GM10266 (cell line): ENCODE measurements around the gene IGFBP5.

Experiments used
- DNase-seq: peaks from one replicate; pipeline ENCODE4 v3.0.0; 2012; ENCODE audit errors: extremely low spot score
- TF ChIP-seq, protein P1 (sequence below): IDR thresholded peaks from 2 replicates; pipeline ENCODE4 v1.5.1; 2012; ENCODE audit warnings: mild to moderate bottlenecking, low read depth; ENCODE audit not compliant: control insufficient read depth, insufficient read depth; ENCODE audit errors: missing control alignments

Gene IGFBP5

DNA sequence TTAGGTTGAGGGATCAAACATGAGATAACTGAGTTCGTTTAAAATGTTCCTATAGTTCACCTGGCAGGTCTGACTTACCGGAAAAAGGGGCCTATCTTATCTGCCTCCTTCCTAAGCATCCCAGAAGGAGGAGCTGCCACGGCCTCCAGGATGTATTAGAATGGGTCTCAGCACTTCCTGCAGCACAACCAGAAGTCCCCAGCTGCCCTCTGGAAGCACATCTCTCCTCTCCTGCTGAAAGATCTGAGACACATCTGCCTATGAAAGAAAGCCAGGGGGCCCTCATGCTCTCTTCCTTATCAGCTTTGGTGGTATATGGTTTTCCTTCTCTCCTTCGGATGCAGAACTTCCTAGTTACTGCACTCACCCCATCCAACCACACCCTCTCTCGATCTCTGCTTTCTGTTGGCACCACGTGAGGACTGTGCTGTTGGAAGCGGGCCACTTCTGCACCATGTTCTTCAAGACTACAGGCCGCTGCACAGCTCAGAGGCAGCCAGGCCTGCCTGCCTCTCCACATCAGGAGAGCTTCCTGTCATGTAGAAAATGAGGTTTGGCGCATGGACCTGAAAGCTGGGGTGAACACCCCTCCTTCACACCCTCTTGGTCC lies 6.5 kb downstream of the IGFBP5 start:
- DNase-seq, result no peak
- TF ChIP-seq, protein P1, sequence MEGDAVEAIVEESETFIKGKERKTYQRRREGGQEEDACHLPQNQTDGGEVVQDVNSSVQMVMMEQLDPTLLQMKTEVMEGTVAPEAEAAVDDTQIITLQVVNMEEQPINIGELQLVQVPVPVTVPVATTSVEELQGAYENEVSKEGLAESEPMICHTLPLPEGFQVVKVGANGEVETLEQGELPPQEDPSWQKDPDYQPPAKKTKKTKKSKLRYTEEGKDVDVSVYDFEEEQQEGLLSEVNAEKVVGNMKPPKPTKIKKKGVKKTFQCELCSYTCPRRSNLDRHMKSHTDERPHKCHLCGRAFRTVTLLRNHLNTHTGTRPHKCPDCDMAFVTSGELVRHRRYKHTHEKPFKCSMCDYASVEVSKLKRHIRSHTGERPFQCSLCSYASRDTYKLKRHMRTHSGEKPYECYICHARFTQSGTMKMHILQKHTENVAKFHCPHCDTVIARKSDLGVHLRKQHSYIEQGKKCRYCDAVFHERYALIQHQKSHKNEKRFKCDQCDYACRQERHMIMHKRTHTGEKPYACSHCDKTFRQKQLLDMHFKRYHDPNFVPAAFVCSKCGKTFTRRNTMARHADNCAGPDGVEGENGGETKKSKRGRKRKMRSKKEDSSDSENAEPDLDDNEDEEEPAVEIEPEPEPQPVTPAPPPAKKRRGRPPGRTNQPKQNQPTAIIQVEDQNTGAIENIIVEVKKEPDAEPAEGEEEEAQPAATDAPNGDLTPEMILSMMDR, result no peak

DNA sequence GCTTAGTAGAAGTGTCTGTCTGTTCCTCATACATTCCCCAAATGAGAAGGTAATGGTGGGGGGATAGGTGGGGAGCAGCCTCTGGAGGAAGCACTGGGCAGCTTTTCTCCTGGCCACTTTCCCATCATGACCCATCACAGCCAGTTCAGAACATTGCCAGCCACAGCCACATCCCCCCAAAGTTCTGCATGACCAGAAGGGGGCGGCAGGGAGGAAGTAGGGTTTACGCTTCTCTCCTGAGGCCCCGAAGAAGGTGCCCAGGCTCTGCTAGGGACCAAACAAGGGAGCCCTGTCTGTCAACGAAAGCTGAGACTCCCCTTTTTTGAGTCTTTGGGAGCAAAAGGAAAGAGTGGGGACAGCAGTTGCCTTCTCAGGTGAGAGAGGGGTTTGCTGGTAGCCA lies 7.7 kb downstream of the IGFBP5 start:
- peak; percentile 48 for DNase-seq

DNA sequence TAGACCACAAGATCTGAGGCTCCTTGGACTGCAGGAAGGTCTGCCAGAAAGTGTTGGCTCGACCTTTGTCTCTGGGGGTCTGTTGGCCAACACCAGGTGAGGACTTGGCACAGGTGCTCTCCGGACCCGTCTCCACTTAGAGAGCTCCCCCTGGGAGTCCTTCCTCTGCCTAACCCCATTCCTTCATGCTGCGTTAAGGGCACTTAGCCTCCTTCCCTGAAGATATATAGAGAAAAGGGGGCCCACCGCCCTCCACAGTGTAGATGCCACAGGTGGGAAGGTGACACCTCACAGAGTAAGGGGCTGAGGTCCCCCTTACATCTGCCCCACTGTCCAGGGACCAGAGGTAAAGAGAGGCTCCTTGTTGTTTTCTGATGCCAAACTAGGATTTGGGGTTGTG lies 8.2 kb downstream of the IGFBP5 start:
- DNase-seq, result no peak
- TF ChIP-seq, protein P1, result no peak

More for the DNA sequence above, 7.7 kb downstream of the IGFBP5 start:
- TF ChIP-seq, protein P1, result peak; percentile 32

DNA sequence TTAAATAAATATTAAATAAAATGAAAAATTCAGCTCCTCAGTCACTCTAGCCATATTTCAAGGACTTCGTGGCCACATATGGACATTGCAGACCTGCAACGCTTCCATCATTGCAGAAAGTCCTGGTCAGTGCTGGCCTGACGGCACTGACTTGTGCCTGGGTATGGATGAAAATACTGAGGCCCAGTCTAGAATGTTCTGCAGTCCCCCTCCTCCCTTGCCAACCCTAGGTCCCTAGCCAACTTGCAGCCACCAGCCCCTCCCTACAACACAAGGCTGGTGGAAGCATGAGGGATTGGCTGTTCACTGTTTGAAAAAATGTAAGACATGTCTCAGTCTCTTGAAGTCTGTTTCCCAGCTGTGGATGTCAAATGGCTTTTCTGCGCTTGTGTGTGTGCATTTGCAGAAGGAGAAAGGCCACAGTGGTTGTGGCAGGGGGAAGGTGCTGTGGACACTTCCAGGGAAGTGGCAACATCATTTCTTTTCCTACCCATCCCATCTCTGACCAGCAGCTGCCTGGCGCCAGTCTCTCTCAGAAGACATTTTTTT lies 9.9 kb downstream of the IGFBP5 start:
- TF ChIP-seq, protein P1, result no peak
- DNase-seq, result no peak

DNA sequence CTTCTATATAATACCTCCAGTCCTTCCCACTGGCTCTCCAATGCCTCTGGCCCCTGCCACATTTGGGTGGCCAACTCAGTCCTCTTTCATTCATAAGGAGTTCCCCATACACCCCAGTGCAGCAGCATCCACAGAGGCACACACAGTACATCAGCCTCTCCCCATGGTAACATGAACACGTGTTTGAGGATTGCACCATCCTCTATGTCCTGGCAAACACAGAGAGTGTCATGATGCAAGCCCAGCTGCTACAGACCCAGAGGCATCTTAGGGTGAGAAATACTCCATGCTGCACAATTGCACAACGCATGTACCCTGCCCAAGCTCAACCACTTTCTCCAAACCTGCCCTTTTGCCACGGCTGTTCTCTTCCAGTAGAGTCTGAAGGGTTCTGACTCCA lies 11.5 kb downstream of the IGFBP5 start:
- TF ChIP-seq, protein P1, result no peak
- DNase-seq, result no peak

DNA sequence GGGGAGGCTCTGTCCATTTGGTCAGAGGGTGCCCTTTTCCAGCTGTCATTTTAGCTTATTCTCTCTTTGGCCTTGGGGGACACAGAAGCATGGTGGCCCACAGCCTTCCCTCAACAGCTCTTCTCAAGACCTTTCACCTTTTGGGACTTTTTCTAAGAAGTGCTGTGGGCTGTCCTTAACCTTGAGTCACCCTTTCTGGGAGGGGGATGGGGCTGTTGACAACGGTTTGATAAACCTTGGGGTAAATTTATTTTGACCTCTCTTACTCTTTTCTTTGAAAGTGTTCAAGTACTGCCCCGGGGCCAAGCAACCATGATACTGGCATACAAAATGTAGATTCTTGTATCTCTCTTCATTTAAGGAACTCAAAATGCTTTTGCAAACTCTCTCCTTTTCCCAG lies 13.7 kb downstream of the IGFBP5 start:
- no peak for DNase-seq
- TF ChIP-seq, protein P1, result no peak

DNA sequence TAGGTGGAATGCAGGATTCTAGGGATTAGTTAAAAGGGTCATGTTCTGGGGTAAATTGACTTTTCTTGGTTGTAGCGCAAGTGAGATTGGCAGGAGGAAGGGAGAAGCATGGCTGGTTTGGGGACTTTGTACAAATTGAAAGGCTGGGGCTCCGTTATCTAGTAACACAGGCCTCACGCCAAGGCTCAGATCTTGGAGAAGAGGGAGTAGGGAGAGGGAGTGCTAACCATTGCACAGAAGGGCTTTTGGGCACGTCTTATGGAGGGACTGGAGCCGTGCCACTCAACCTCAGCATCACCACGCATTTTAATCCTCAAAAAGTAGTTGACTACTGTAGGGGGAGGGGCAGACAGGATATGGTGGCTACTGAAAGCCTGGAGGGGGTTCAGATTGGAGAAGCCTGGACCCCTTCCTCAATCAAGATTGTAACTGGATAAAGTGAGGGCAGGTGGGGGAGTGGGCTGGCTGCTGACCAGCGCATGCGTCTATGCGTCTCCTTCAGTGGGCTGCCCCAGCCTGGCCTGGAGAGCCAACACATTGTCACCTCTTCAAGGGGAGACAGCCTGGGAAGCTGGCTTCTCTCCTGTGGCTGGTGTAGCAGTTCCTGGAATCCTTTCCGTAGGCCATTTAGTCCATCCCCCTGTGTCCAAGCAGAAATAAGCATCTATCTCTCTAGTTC lies 14.3 kb downstream of the IGFBP5 start:
- TF ChIP-seq, protein P1, result no peak

More for the DNA sequence above, 14.3 kb downstream of the IGFBP5 start:
- DNase-seq, result no peak
